ENCODE data around the gene ARFGAP3.

- TF ChIP-seq POLR2A (IDR thresholded peaks at IDR 0.05; ENCODE audit: extremely low read depth, insufficient read length) (no peak), CTCF (IDR thresholded peaks at IDR 0.05; ENCODE audit: low read depth, low read length) (no peak)
These were observed at the start of gene ARFGAP3 for GRCh38 chr22:42856865-42857704.

All from NB4 (cell line).